ENCODE results near the gene MYDGF.

The MYDGF gene

GRCh38 chr19:4641132-4641531, 29.0 kb downstream of the MYDGF start:
- DNase-seq (ENCODE audit: low read depth) = no peak

- DNase-seq (ENCODE audit: low read depth) = no peak
These were observed 29.7 kb downstream of the MYDGF start for GRCh38 chr19:4640247-4641000.

- no peak for DNase-seq (ENCODE audit: low read depth)
These were observed 30.5 kb downstream of the MYDGF start for GRCh38 chr19:4639531-4640246.

DNA sequence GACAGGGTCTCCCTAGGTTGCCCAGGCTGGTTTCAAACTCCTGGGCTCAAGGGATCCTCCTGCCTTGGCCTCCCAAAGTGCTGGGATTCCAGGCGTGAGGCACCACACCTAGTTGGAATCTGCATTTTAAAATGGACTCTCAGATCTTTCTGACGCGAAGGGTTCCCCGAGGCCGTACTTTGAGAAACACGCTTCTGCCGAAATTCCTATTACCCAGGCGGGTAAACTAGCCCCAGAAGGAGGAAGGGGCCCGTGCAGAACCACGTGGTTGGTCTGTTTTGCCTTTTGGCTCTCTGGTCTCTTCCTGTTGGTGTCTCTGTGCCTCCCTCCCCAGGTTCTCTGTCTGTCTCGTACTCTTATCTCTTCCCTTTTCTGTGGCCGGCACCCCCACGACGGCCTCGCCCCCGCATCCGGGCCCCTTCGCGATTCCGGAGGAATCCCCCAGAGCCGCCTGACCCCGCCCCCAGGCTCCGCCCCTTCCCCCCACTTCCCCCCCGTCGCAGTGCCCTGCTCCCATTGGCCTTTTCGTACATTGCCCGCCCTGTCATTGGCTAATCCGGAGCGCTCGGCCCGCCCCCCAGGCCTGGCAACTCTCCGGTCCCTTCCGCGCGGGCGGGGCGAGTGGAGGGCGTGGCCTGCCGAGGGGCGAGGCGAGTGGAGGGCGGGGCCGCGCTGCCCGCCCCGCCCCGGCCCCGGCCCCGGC, 31.2 kb downstream of the MYDGF start, which contains the start of gene TNFAIP8L1:
TNFAIP8L1 (plus strand) TSS at position 689 of the 703 bp plus-strand sequence. CDS start 12,354 bp downstream, outside the sequence.
- peak; percentile 97 for DNase-seq (ENCODE audit: low read depth)

- no peak for DNase-seq (ENCODE audit: low read depth)
These were observed 31.8 kb downstream of the MYDGF start for GRCh38 chr19:4638317-4638716.

- DNase-seq (ENCODE audit: low read depth) = no peak
These were observed 33.4 kb downstream of the MYDGF start for GRCh38 chr19:4636761-4637160.

GRCh38 chr19:4636151-4636717, 33.9 kb downstream of the MYDGF start:
- peak; percentile 55 for DNase-seq (ENCODE audit: low read depth)

GRCh38 chr19:4635754-4636116, 34.4 kb downstream of the MYDGF start:
- no peak for DNase-seq (ENCODE audit: low read depth)

GRCh38 chr19:4633140-4633967, 36.8 kb downstream of the MYDGF start:
- DNase-seq (ENCODE audit: low read depth) = no peak

DNA sequence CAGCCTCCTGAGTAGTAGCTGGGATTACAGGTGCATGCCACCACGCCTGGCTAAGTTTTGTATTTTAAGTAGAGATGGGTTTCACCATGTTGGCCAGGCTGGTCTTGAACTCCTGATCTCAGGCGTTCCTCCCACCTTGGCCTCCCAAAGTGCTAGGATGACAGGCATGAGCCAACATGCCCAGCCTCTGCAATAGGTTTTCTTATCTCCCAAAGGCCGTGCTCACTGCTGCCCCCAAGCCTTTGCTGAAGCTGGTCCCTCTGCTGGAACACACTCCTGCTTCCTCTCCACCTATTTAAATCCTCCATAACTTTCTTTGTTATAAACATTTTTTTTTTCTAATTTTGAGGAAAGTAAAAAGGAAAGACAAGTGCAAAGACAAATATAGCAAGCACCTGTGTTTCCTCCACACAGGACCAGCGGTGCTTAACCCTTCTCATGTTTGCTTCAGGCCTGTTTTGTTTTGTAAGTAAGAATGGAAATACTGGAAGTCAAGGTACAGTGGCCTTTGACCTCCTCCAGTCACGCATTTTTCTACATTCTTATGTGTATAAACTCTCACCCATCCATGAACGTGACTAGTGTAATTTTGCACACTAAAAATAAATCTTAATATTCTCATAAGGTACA, 45.3 kb downstream of the MYDGF start:
- DNase-seq (ENCODE audit: low read depth) = no peak

- DNase-seq (ENCODE audit: low read depth) = no peak
These were observed 45.8 kb downstream of the MYDGF start for GRCh38 chr19:4624301-4624700.

GRCh38 chr19:4622695-4623421, 47.3 kb downstream of the MYDGF start:
- no peak for DNase-seq (ENCODE audit: low read depth)

DNA sequence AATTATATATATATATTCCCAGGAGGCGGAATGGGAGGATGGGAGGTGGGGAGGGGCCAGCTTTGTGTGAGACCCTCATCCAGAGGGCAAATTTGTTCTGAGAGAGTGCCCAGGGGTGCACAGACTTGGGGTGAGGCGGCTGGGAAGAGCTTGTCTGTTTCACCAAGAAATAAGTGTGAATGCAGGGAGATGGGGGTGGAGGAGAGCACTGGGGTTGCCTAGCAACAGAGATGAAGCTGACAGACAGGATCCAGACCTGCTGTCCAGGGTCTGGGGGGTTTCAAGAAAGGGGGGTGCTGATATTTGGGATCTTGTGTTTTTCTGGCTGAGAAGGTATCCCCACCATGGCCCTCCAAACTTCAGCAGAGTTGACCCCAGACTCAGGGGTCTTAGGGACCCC, 49.5 kb downstream of the MYDGF start:
- no peak for DNase-seq (ENCODE audit: low read depth)

DNA sequence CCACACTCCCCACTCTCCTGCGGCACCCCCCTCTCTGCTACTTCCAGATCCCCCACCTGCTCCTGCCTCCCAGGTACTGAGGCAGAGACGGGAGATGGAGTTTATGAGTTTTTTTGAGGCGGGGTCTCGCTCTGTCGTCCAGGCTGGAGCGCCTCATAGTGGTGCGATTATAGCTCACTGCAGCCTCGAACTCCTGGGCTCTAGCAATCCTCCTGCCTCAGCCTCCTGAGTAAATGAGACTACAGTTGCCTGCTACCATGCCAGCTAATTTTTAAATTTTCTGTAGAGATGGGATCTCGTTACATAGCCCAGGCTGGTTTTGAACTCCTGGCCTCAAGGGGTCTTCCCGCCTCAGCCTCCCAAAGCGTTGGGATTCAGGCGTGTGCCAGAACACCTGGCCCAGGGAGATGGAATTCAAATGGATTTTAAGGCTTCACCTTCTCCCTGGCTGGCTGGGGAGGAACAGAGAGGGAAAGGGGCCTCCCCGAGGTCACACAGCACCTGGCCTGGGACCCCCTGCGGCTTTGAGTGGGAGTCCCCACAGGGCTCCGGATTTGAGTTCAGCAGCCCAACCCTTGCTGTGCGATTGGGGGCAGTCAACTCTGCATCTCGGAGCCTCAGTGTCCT, 50.4 kb downstream of the MYDGF start:
- DNase-seq (ENCODE audit: low read depth) = no peak

GRCh38 chr19:4618019-4618418, 52.1 kb downstream of the MYDGF start:
- DNase-seq (ENCODE audit: low read depth) = no peak

DNA sequence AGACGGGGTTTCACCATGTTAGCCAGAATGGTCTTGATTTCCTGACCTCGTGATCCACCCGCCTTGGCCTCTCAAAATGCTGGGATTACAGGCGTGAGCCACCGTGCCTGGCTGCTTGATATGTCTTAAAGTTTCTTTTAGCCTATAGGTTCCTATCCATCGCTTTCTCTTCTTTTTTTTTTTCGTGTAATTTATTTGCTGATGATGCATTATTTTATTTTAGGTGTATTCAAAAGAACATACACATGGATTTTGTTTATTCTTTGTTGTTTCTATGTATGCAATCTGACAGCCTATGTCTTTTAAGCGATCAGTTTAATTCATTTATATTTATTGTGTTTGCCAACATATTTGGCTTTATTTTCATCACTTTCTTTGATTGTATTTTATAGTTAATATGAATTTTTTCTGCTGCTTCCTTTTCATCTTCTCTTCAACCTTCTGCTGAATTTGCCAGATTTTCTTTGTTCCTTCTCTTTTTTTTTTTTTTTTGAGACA, 56.8 kb downstream of the MYDGF start:
- DNase-seq (ENCODE audit: low read depth) = no peak

DNA sequence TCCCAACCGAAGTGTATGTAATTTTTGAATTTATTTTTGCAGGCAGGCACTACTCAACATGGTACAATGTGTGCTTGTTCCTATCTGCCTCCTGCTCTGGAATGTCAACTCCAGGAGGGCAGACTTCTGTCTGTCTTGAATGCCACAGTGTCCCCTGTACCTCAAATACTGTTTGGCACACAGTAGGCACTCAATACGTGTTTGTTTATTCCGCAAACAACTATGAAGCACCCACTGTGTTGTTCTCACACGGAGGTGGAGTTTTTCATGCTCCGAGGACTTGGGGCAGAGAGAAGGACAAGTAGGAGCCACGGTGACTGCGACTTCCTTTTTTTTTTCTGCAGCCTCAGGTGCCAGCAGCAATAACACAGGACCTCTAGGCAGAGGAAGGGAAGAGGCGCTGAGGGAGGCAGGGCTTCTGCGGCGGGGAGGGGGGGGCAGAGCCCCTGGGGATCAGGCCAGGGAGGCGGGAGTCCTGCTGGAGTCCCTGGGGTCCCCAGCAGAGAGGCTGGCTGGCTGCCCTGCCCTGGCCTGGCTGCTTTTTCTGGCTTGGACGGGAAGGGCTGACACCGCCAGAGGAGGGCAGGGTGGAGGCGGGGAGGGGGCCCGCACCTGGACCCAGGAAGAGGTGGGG, 60.1 kb downstream of the MYDGF start:
- no peak for DNase-seq (ENCODE audit: low read depth)

Measured in stimulated activated CD8-positive, alpha-beta memory T cell treated with anti-CD3 and anti-CD28 coated beads, Interleukin-12 subunit alpha, Interleukin-12 subunit beta, amount 100 ng/mL, for 4 hours (primary cell).